GM12875 (cell line): ENCODE data around the gene VDR.
A peak's percentile ranks its signal among the peaks of the same experiment; 100 is the strongest.

Experiments
- H3K4me3 ChIP-seq: one replicate; pipeline ENCODE4 v1.5.1; 2011; ENCODE audit warnings: low read depth, low read length, control low read depth
- CTCF ChIP-seq: IDR thresholded peaks from 2 replicates; pipeline ENCODE4 v1.5.1; 2011; ENCODE audit warnings: low read depth, mild to moderate bottlenecking, control low read depth, inconsistent platforms, low read length, moderate library complexity, borderline replicate concordance; ENCODE audit not compliant: insufficient read depth

The VDR gene

GRCh38 chr12:47875746-47876439 is 28.9 kb downstream of the VDR start:
- H3K4me3 ChIP-seq: no peak overlapping the region
- TF ChIP-seq CTCF: no peak

GRCh38 chr12:47874316-47874715 is 30.5 kb downstream of the VDR start:
- H3K4me3 ChIP-seq: no peak overlapping the region
- no peak for TF ChIP-seq CTCF

- no peak overlapping the region for H3K4me3 ChIP-seq
- TF ChIP-seq CTCF: peak; percentile 47; the same call in 1 of the 2 replicates
Observed at GRCh38 chr12:47870175-47870781, 34.5 kb downstream of the VDR start.

DNA sequence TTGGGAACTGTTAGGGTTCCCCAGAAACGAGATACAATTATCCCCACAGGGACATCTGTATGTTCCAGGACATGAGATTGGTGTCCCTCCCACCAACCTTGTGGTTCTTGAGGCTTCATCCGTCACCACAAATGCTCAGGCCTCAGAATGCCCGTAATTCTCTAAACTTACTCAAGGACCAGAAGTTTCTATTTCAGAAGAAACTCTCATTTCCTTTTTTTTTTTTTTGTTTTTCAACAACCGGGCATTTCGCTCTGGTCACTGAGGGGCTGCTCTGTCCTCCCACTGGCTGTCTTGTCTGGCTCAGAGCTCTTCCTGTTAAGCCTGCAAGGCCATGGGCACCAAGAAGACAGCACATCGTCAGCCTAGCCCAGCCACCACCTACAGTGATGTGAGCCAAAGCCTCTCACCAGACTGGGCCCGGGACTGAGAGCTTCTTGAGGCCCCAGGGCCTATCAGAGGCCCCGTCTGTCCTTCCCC is 36.2 kb downstream of the VDR start:
- no peak overlapping the region for H3K4me3 ChIP-seq
- TF ChIP-seq CTCF: no peak

DNA sequence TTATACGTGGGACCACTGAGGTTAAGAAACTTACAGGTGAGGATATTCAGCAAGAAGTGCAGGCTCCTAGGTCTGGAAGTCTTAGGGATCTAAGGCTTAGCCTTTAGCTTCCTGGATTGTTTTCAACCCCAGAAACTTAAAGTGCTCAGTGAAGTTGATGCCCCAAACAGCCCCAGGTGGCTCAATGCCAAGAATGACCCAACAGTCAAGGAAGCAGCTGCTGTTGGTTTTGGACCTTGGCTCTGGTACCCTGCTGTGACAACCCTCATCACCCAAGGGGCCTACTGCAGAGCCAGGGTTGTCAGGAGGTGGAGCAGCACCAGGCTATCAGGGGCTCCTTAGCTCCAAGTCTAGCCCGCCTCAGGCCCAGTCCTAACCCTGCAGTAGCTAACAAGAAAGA is 36.8 kb downstream of the VDR start:
- no peak overlapping the region for H3K4me3 ChIP-seq
- TF ChIP-seq CTCF: no peak

DNA sequence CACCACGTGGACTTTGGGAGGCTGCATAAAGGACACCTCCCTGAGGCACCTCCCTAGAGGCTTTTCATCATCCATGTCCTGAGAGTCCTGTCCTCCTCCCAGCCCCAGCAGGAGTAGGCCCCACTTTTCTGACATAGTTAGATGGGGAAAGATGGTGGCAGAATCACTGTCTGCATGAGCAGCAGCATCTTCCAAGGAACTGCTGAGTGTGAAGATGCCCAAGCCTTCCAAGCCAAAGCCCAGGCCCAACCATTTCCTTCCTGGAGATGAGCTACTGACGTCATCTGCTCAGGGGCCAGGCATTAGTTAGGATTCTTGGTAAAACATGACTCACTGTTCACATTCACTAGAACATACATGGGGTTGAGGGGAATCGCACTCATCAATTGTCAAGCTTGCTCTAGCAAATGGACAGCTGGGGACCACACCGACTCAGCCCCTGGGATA is 37.3 kb downstream of the VDR start:
- no peak for TF ChIP-seq CTCF
- no peak overlapping the region for H3K4me3 ChIP-seq
